GM23338 (cell line): Measurements from ENCODE around the gene PDE6A. TPM values are rescaled to one million over a fixed set of nuclear protein-coding genes. Genes with fewer than 3 reads are reported as not detected.

Source experiments
- ATAC-seq: fragments of 200-7000 bp; cut with Tn5 transposase; 3 replicates; pipeline ENCODE4 v1.9.1; 2020
- DNase-seq: peaks from one replicate; pipeline ENCODE4 v3.0.0-alpha.2; 2015; ENCODE audit warnings: low spot score
- H2AFZ ChIP-seq: fragments of 200-600 bp; sonication (generic); 2 replicates; pipeline ENCODE4 v1.8.0; 2016; ENCODE audit warnings: antibody characterized with exemption, mild to moderate bottlenecking, moderate library complexity
- H3F3A ChIP-seq: fragments of 200-600 bp; sonication (generic); replicated peaks from 2 replicates; pipeline ENCODE4 v1.8.0; 2017; ENCODE audit warnings: antibody characterized with exemption, mixed run types, low read depth
- H3K27ac ChIP-seq: fragments of 200-600 bp; sonication (generic); 2 replicates; pipeline ENCODE4 v1.6.1; 2016; ENCODE audit warnings: low read depth
- H3K27me3 ChIP-seq: fragments of 200-600 bp; sonication (generic); 2 replicates; pipeline ENCODE4 v1.8.0; 2016; ENCODE audit warnings: mild to moderate bottlenecking, mixed run types, moderate library complexity; ENCODE audit not compliant: insufficient read depth
- H3K36me3 ChIP-seq: fragments of 200-600 bp; sonication (generic); 2 replicates; pipeline ENCODE4 v1.8.0; 2016; ENCODE audit warnings: mild to moderate bottlenecking; ENCODE audit not compliant: insufficient read depth
- H3K4me1 ChIP-seq: fragments of 200-600 bp; sonication (generic); 2 replicates; pipeline ENCODE4 v1.8.0; 2016; ENCODE audit warnings: mild to moderate bottlenecking, moderate library complexity; ENCODE audit not compliant: insufficient read depth
- H3K4me2 ChIP-seq: fragments of 200-600 bp; sonication (generic); 2 replicates; pipeline ENCODE4 v1.7.1; 2017; ENCODE audit warnings: mixed run types
- H3K4me3 ChIP-seq: fragments of 200-600 bp; sonication (generic); 2 replicates; pipeline ENCODE4 v1.6.1; 2016; ENCODE audit warnings: mixed run types
- H3K79me2 ChIP-seq: fragments of 200-600 bp; sonication (generic); replicated peaks from 2 replicates; pipeline ENCODE4 v1.8.0; 2017; ENCODE audit warnings: mild to moderate bottlenecking; ENCODE audit not compliant: insufficient read depth
- H3K9me2 ChIP-seq: fragments of 200-600 bp; sonication (generic); 2 replicates; pipeline ENCODE4 v1.8.0; 2017; ENCODE audit not compliant: insufficient read depth
- H4K20me1 ChIP-seq: fragments of 200-600 bp; sonication (generic); replicated peaks from 2 replicates; pipeline ENCODE4 v1.8.0; 2017; ENCODE audit warnings: mild to moderate bottlenecking; ENCODE audit not compliant: insufficient read depth
- H3K27ac Mint-ChIP-seq: 2 replicates; pipeline ENCODE4 v1.8.0; 2020; ENCODE audit warnings: inconsistent platforms, mild to moderate bottlenecking, moderate library complexity, mixed read lengths
- H3K27me3 Mint-ChIP-seq: 3 replicates; pipeline ENCODE4 v1.8.0; 2022; ENCODE audit warnings: low read depth, mild to moderate bottlenecking, moderate library complexity, mixed read lengths, inconsistent platforms; ENCODE audit not compliant: insufficient read depth, poor library complexity
- H3K36me3 Mint-ChIP-seq: 3 replicates; pipeline ENCODE4 v1.8.0; 2021; ENCODE audit warnings: low read depth, mild to moderate bottlenecking, inconsistent platforms, moderate library complexity, mixed read lengths
- H3K4me1 Mint-ChIP-seq: 3 replicates; pipeline ENCODE4 v1.8.0; 2020; ENCODE audit warnings: mild to moderate bottlenecking, inconsistent platforms, mixed read lengths
- H3K4me3 Mint-ChIP-seq: 3 replicates; pipeline ENCODE4 v1.8.0; 2021; ENCODE audit warnings: moderate library complexity, mild to moderate bottlenecking, inconsistent platforms, mixed read lengths
- H3K9me3 Mint-ChIP-seq: 3 replicates; pipeline ENCODE4 v1.8.0; 2020; ENCODE audit warnings: moderate library complexity, mild to moderate bottlenecking, inconsistent platforms, mixed read lengths
- CREB1 ChIP-seq: fragments of 250-450 bp; sonication (Bioruptor Pico); IDR thresholded peaks from 2 replicates; pipeline ENCODE4 v1.5.0; 2020; ENCODE audit warnings: low read depth, mild to moderate bottlenecking, moderate library complexity
- CTCF ChIP-seq, 2 experiments: fragments of 200-600 bp in 1 of 2; sonication (generic) in 1 of 2; conservative IDR thresholded peaks; 2 replicates each; pipeline versions ENCODE4 v1.5.1 to v1.6.1; 2016 to 2017; ENCODE audit warnings: antibody characterized with exemption in 2 of 2, low read depth in 2 of 2, mild to moderate bottlenecking in 2 of 2, moderate library complexity in 1 of 2
- ETS1 ChIP-seq: IDR thresholded peaks from 2 replicates; pipeline ENCODE4 v1.6.1; 2016; ENCODE audit warnings: antibody characterized with exemption
- EZH2 ChIP-seq: fragments of 200-600 bp; sonication (generic); IDR thresholded peaks from one replicate; pipeline ENCODE4 v1.8.0; 2017; ENCODE audit warnings: antibody characterized with exemption, mild to moderate bottlenecking, low read depth; ENCODE audit not compliant: unreplicated experiment
- EZH2phosphoT487 ChIP-seq: fragments of 200-600 bp; sonication (generic); IDR thresholded peaks from one replicate; pipeline ENCODE4 v1.8.1; 2018; ENCODE audit warnings: antibody characterized with exemption; ENCODE audit not compliant: unreplicated experiment
- JUNB ChIP-seq: IDR thresholded peaks from one replicate; pipeline ENCODE4 v1.6.1; 2016; ENCODE audit warnings: antibody characterized with exemption; ENCODE audit not compliant: unreplicated experiment
- NANOG ChIP-seq: IDR thresholded peaks from 2 replicates; pipeline ENCODE4 v1.6.1; 2016; ENCODE audit warnings: antibody characterized with exemption, borderline replicate concordance
- POLR2AphosphoS5 ChIP-seq: IDR thresholded peaks from 2 replicates; pipeline ENCODE4 v1.6.1; 2016; ENCODE audit warnings: antibody characterized with exemption, low read depth
- REST ChIP-seq: IDR thresholded peaks from one replicate; pipeline ENCODE4 v1.6.1; 2018; ENCODE audit warnings: antibody characterized with exemption; ENCODE audit not compliant: unreplicated experiment
- STAT1 ChIP-seq: IDR thresholded peaks from one replicate; pipeline ENCODE4 v1.6.1; 2016; ENCODE audit warnings: antibody characterized with exemption; ENCODE audit not compliant: unreplicated experiment
- ZNF114 ChIP-seq: fragments of 250-450 bp; sonication (Bioruptor Pico); IDR thresholded peaks from 2 replicates; pipeline ENCODE4 v1.5.0; 2020; ENCODE audit warnings: mild to moderate bottlenecking, moderate library complexity
- ZNF331 ChIP-seq: fragments of 250-450 bp; sonication (Bioruptor Pico); IDR thresholded peaks from 2 replicates; pipeline ENCODE4 v1.5.0; 2020; ENCODE audit warnings: low read depth, mild to moderate bottlenecking, moderate library complexity
- ZNF462 ChIP-seq: fragments of 250-450 bp; sonication (Bioruptor Pico); IDR thresholded peaks from 2 replicates; pipeline ENCODE4 v1.5.0; 2020; ENCODE audit warnings: mild to moderate bottlenecking, moderate library complexity
- polyA plus RNA-seq: library from polyadenylated mRNA; unstranded; fragments of >200 nt; fragmentation: Nextera tagmentation; extraction: Ambion mirVana; gene quantifications from 2 replicates; pipeline ENCODE4 v1.2.1, GENCODE V29; 2016
- total RNA-seq: library from RNA; depleted of rRNA; stranded (reverse); fragments of >200 nt; shearing (Covaris generic); gene quantifications from 2 replicates; pipeline ENCODE4 v1.2.3, GENCODE V29; 2014

PDE6A gene
- total and polyA plus RNA-seq, 2 experiments from 2014 or later = 0.08 TPM; not detected in 1

GRCh38 chr5:149872351-149873040 lies 72.1 kb downstream of the PDE6A start:
- H4K20me1 ChIP-seq = no peaks in the 10 kb centered on the region
- Mint-ChIP-seq H3K27ac (no peak overlapping the region), H3K4me3 (no peak overlapping the region), H3K27me3 (peaks cover 1% of the 10 kb centered on the region), H3K4me1 (peaks cover 18% of the 10 kb centered on the region), H3K36me3 (no peaks in the 10 kb centered on the region), H3K9me3 (no peaks in the 10 kb centered on the region)
- 0 out of 2 replicates have a peak overlapping the region, but pooled peaks have one; percentile 2 for H2AFZ ChIP-seq
- H3F3A ChIP-seq = no peaks in the 10 kb centered on the region
- H3K4me1 ChIP-seq = 0 out of 2 replicates have a peak, but pooled peaks cover 4% of the 10 kb centered on the region
- TF ChIP-seq EZH2phosphoT487 (no peak), CREB1 (CRISPR knock-in tag) (no peak), ETS1 (no peak), ZNF331 (CRISPR knock-in tag) (no peak), JUNB (no peak), ZNF462 (CRISPR knock-in tag) (no peak), CTCF (conservative IDR thresholded peaks at IDR 0.05; ENCODE audit: low read depth in 2 of 2) (no peak), ZNF114 (no peak), POLR2AphosphoS5 (no peak), NANOG (no peak), STAT1 (no peak), EZH2 (no peak), REST (no peak)
- no peak for ATAC-seq
- no peaks in the 10 kb centered on the region for H3K36me3 ChIP-seq
- H3K27ac ChIP-seq = no peak overlapping the region
- H3K4me3 ChIP-seq = no peak overlapping the region
- no peaks in the 10 kb centered on the region for H3K79me2 ChIP-seq
- H3K27me3 ChIP-seq = no peaks in the 10 kb centered on the region
- H3K9me2 ChIP-seq = no peaks in the 10 kb centered on the region
- DNase-seq = no peak
- H3K4me2 ChIP-seq = no peak overlapping the region
